GM13976 (cell line): Measurements from ENCODE around the gene VWA8.

Source experiments
- DNase-seq: peaks from one replicate; pipeline ENCODE4 v3.0.0; 2012; ENCODE audit warnings: low spot score
- CTCF ChIP-seq: IDR thresholded peaks from 2 replicates; pipeline ENCODE4 v1.5.1; 2012; ENCODE audit warnings: borderline replicate concordance, mild to moderate bottlenecking; ENCODE audit not compliant: insufficient read depth; ENCODE audit errors: extremely low read depth, missing control alignments, control extremely low read depth
- in situ Hi-C: fragments of 300-500 bp; cut with MboI; formaldehyde crosslinking; loops from one replicate; pipeline ENCODE4 v1.12.0; 2022; ENCODE audit warnings: low sequenced_read_pairs, mixed read lengths, inconsistent platforms; ENCODE audit not compliant: unreplicated experiment

The VWA8 gene

GRCh38 chr13:41960637-41961465 lies at the start of gene VWA8:
Gene VWA8 (minus strand): TSS chr13:41961109. CDS start chr13:41961015, 94 bp downstream.
- TF ChIP-seq CTCF = no peak
- DNase-seq = peak; percentile 91
- in situ Hi-C loops = no loop called here

GRCh38 chr13:42009057-42009456 lies 48.1 kb upstream of the VWA8 start:
- no peak for TF ChIP-seq CTCF
- DNase-seq = no peak
- in situ Hi-C loops = no loop called here

GRCh38 chr13:42007844-42008243 lies 46.9 kb upstream of the VWA8 start:
- no peak for TF ChIP-seq CTCF
- no peak for DNase-seq
- in situ Hi-C loops = no loop called here

- no peak for DNase-seq
- in situ Hi-C loops = no loop called here
- TF ChIP-seq CTCF = no peak
Observed at GRCh38 chr13:42002066-42002465, 41.2 kb upstream of the VWA8 start.

- no peak for TF ChIP-seq CTCF
- in situ Hi-C loops = no loop called here
- DNase-seq = no peak
Observed at GRCh38 chr13:42001580-42001979, 40.7 kb upstream of the VWA8 start.

- no peak for DNase-seq
- in situ Hi-C loops = no loop called here
- no peak for TF ChIP-seq CTCF
Observed at GRCh38 chr13:42000846-42001245, 39.9 kb upstream of the VWA8 start.
